Melanocyte of skin (primary cell): ENCODE data around the gene SLC15A2. TPM values are rescaled to one million over a fixed set of nuclear protein-coding genes. Genes with fewer than 3 reads are reported as not detected.

ENCODE experiments used
- total RNA-seq, 2 donors: library from RNA; depleted of rRNA; stranded (reverse); fragments of >200 nt; gene quantifications; 2 replicates each; pipeline ENCODE4 v1.2.3, GENCODE V29; 2012

Gene SLC15A2
- under 1 TPM; under 0.01 to 0.69 TPM for total RNA-seq

GRCh38 chr3:121894301-121894990, at the start of gene SLC15A2:
SLC15A2 (plus strand) TSS chr3:121894401; CDS start chr3:121894477, 76 bp downstream.

Other genes starting within 250 kb of the SLC15A2 start
- gene HCLS1, start 233.5 kb upstream of the SLC15A2 start, total RNA-seq = 1 to 10 TPM in 1 of 2 donors, under 1 TPM in 1; 0.33 to 2.4 TPM
- gene GOLGB1, start 144.7 kb upstream of the SLC15A2 start, total RNA-seq = 10 to 100 TPM; 22.6 to 28.9 TPM
- gene IQCB1, start 59.3 kb upstream of the SLC15A2 start, total RNA-seq = 10 to 100 TPM in 1 of 2 donors, 1 to 10 TPM in 1; 9.3 to 15.7 TPM
- 1 to 10 TPM in 1 of 2 donors, under 1 TPM in 1; 0.69 to 2.7 TPM for gene EAF2, start 59.2 kb upstream of the SLC15A2 start, total RNA-seq
- gene ILDR1, start 127.8 kb downstream of the SLC15A2 start, total RNA-seq = not detected
- not detected for gene CD86, start 161.0 kb downstream of the SLC15A2 start, total RNA-seq